Measurements from ENCODE around the gene RNF145. TPM values are rescaled to one million over a fixed set of nuclear protein-coding genes. Genes with fewer than 3 reads are reported as not detected.

The RNF145 gene
- total and polyA plus RNA-seq, 10 donors = 27.6 to 90.7 (median 69.6) TPM

DNA sequence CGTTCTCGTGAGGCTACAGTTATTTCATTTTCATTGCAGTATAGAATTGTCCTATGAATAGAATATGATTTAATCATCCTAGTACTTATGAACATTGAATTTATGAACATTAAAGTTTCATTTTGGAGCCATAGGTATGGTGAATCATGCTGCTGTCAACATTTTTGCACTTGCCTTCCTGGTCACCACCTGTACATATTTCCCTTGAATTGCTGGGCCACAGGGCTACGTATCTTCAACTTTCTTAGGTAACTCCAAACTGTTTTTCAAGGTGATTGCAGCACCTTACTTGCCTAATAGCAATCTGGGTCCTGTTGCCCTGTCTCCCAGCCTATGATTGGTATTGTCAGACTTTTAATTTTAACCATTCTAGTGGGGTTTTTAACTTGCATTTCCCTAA lies 6.5 kb upstream of the RNF145 start:
- H3K27ac ChIP-seq = peak overlapping the region in 1 of 8 donors; percentile 36
- intact Hi-C loops (cut with DNase I; ENCODE audit: low total_unique reads) = no loop called here
- no peaks in the 10 kb centered on the region for H3K36me3 ChIP-seq
- no peaks in the 10 kb centered on the region for H3K27me3 ChIP-seq (replicated peaks in 1 of 7)
- peaks cover 0 to 33% (median 10%) of the 10 kb centered on the region in 6 donors for H3K4me1 ChIP-seq
- TF ChIP-seq POLR2AphosphoS5 (IDR thresholded peaks at IDR 0.05) = no peak
- no peak for TF ChIP-seq POLR2A (IDR thresholded peaks at IDR 0.05)
- TF ChIP-seq CTCF (IDR thresholded peaks at IDR 0.05 in 8 of 11, conservative IDR thresholded peaks at IDR 0.05 in 3 of 11) = no peak
- H3K4me3 ChIP-seq = no peak overlapping the region
- no peaks in the 10 kb centered on the region for H3K9me3 ChIP-seq
- DNase-seq = no peak
- 78 to 95% (median 93%) methylated on average over 3 of the region's 3 CpGs for WGBS, 5 donors

GRCh38 chr5:159214486-159215271 lies 5.3 kb upstream of the RNF145 start:
- intact Hi-C loops (cut with DNase I; ENCODE audit: low total_unique reads) = no loop called here
- 89 to 92% (median 90%) methylated on average over 2 of the region's 2 CpGs for WGBS, 5 donors
- no peak for DNase-seq

DNA sequence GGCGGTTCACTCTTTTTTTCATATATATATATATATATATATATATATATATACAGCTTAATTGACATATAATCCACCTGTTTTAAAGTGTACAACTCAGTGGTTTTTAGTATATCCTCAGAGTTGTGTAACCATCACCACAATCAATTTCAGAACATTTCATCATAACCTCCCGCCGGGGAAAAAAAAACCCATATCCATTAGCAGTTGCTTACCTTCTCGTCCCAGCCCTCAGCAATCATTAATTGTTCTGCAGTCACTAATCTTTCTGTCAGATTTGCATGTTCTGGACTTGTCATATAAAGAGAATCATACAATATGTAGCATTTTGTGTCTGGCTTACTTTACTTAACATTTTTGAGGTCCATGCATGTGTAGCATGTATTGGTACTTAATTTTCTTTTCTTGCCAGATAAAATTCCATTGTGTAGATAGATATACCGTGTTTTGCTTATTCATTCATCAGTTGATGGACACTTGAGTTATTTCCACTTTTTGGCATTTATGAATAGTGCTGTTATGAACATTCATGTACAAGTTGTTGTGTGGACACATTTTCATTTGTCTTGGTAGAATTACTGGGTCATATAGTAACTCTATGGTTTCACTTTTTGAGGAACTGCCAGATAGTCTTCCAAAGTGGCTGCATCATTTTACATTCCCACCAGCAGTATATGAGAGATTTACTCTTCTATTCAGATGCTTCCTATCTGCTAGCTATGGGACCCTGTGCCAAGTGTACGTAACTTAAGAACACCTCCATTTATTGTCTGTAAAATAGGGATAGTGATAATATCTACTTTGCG lies 3.5 kb upstream of the RNF145 start:
- no peak for DNase-seq
- 60 to 89% (median 73%) methylated on average over 7 of the region's 7 CpGs for WGBS, 5 donors
- Histone ChIP-seq H3K4me1 (peaks cover 0 to 44% (median 22%) of the 10 kb centered on the region in 6 donors), H3K4me3 (no peak overlapping the region), H3K27me3 (replicated peaks in 1 of 7) (no peaks in the 10 kb centered on the region), H3K9me3 (no peaks in the 10 kb centered on the region), H3K36me3 (no peaks in the 10 kb centered on the region), H3K27ac (peak overlapping the region in 1 of 8 donors; percentile 99)
- no peak for TF ChIP-seq POLR2AphosphoS5 (IDR thresholded peaks at IDR 0.05)
- TF ChIP-seq POLR2A (IDR thresholded peaks at IDR 0.05) = no peak
- no peak for TF ChIP-seq CTCF (IDR thresholded peaks at IDR 0.05 in 8 of 11, conservative IDR thresholded peaks at IDR 0.05 in 3 of 11)
- intact Hi-C loops (cut with DNase I; ENCODE audit: low total_unique reads) = no loop called here

More at GRCh38 chr5:159214486-159215271, 5.3 kb upstream of the RNF145 start:
- Histone ChIP-seq H3K27me3 (replicated peaks in 1 of 7) (no peaks in the 10 kb centered on the region), H3K4me3 (no peak overlapping the region), H3K27ac (no peak overlapping the region), H3K9me3 (no peaks in the 10 kb centered on the region), H3K4me1 (peaks cover 0 to 45% (median 21%) of the 10 kb centered on the region in 6 donors), H3K36me3 (no peaks in the 10 kb centered on the region)
- no peak for TF ChIP-seq POLR2A (IDR thresholded peaks at IDR 0.05)
- TF ChIP-seq CTCF (IDR thresholded peaks at IDR 0.05 in 8 of 11, conservative IDR thresholded peaks at IDR 0.05 in 3 of 11) = no peak
- no peak for TF ChIP-seq POLR2AphosphoS5 (IDR thresholded peaks at IDR 0.05)

GRCh38 chr5:159211729-159212174 lies 2.4 kb upstream of the RNF145 start:
- no peaks in the 10 kb centered on the region for H3K9me3 ChIP-seq
- TF ChIP-seq CTCF (IDR thresholded peaks at IDR 0.05 in 8 of 11, conservative IDR thresholded peaks at IDR 0.05 in 3 of 11) = no peak
- no peak for TF ChIP-seq POLR2A (IDR thresholded peaks at IDR 0.05)
- TF ChIP-seq POLR2AphosphoS5 (IDR thresholded peaks at IDR 0.05) = no peak
- H3K4me3 ChIP-seq = no peak overlapping the region
- 21 to 34% (median 26%) methylated on average over 4 of the region's 4 CpGs for WGBS, 5 donors
- no peaks in the 10 kb centered on the region for H3K36me3 ChIP-seq
- no peaks in the 10 kb centered on the region for H3K27me3 ChIP-seq (replicated peaks in 1 of 7)
- H3K4me1 ChIP-seq = peaks cover under 1 to 55% (median 29%) of the 10 kb centered on the region in 6 donors
- intact Hi-C loops (cut with DNase I; ENCODE audit: low total_unique reads) = no loop called here
- DNase-seq = no peak
- peak overlapping the region in 3 of 8 donors; percentile 98 to 99 (median 99) for H3K27ac ChIP-seq

Data from spleen (tissue), 11 donors.